ENCODE results near the gene CLDN24. TPM values are rescaled to one million over a fixed set of nuclear protein-coding genes. Genes with fewer than 3 reads are reported as not detected.
A peak's percentile ranks its signal among the peaks of the same experiment; 100 is the strongest.
"Not testable (repeated sequence)": the region's sequence is repeated elsewhere in the genome, so short reads cannot be mapped to it uniquely, and the experiment has no call there.

CLDN24 gene
- total RNA-seq, 1 donor from 2014 or later: not detected

DNA sequence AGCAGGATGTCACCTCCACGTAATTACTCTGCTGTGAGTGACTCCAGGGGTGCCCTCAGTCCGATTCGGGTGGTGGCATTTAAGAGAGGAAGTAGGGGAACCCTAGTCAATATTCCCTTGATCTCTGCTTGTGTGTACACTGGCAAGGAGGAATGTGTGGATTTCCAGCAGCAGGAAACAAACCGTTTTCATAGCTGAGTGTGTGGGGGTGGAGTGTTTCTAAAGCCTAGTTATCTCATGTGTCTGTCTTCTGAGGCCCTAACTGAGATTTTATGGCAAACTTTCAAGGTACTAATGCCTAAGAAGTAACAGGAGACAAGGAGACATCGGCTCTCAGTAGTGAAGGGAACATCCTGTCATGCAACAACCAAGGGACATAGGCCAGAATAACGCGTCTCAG, 6.6 kb upstream of the CLDN24 start:
- H3K4me2 ChIP-seq (ENCODE audit: low read length): peak overlapping the region; percentile 3
- peaks cover 6% of the 10 kb centered on the region for H3K4me1 ChIP-seq (ENCODE audit: insufficient read depth, low read length)
- H3K9me3 Mint-ChIP-seq (ENCODE audit: unreplicated experiment): peaks cover 12% of the 10 kb centered on the region
- no peaks in the 10 kb centered on the region for H3K27me3 ChIP-seq (ENCODE audit: insufficient read depth, low read length)
- FAIRE-seq (no peak), DNase-seq (ENCODE audit: low read depth) (peak; percentile 32)
- no peaks in the 10 kb centered on the region for H4K20me1 ChIP-seq (ENCODE audit: insufficient read depth, low read length)
- H3K27ac ChIP-seq (ENCODE audit: low read depth, low read length): no peak overlapping the region
- peaks cover 2% of the 10 kb centered on the region for H3K36me3 Mint-ChIP-seq (ENCODE audit: low read depth, unreplicated experiment)
- H3K9ac ChIP-seq (ENCODE audit: low read length): no peak overlapping the region
- no peak overlapping the region for H3K4me3 Mint-ChIP-seq (ENCODE audit: unreplicated experiment)
- H2AFZ ChIP-seq (ENCODE audit: low read depth, low read length): no peak overlapping the region
- H3K9me3 ChIP-seq (ENCODE audit: insufficient read depth, low read depth, low read length): peaks cover 8% of the 10 kb centered on the region
- no peaks in the 10 kb centered on the region for H3K79me2 ChIP-seq (ENCODE audit: insufficient read depth, low read length)
- TF ChIP-seq, protein P1, sequence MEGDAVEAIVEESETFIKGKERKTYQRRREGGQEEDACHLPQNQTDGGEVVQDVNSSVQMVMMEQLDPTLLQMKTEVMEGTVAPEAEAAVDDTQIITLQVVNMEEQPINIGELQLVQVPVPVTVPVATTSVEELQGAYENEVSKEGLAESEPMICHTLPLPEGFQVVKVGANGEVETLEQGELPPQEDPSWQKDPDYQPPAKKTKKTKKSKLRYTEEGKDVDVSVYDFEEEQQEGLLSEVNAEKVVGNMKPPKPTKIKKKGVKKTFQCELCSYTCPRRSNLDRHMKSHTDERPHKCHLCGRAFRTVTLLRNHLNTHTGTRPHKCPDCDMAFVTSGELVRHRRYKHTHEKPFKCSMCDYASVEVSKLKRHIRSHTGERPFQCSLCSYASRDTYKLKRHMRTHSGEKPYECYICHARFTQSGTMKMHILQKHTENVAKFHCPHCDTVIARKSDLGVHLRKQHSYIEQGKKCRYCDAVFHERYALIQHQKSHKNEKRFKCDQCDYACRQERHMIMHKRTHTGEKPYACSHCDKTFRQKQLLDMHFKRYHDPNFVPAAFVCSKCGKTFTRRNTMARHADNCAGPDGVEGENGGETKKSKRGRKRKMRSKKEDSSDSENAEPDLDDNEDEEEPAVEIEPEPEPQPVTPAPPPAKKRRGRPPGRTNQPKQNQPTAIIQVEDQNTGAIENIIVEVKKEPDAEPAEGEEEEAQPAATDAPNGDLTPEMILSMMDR (IDR thresholded peaks at IDR 0.05; ENCODE audit: insufficient read depth, low read depth, low read length): no peak
- no peak for TF ChIP-seq EZH2 (IDR thresholded peaks at IDR 0.05; ENCODE audit: insufficient read depth, low read length)
- H3K4me3 ChIP-seq (ENCODE audit: insufficient read depth, low read depth, low read length): no peak overlapping the region
- peaks cover 17% of the 10 kb centered on the region for H3K4me1 Mint-ChIP-seq (ENCODE audit: low read depth, unreplicated experiment)
- peak overlapping the region; percentile 77 for H3K27ac Mint-ChIP-seq (ENCODE audit: unreplicated experiment)
- H3K27me3 Mint-ChIP-seq (ENCODE audit: low read depth, unreplicated experiment): peaks cover 4% of the 10 kb centered on the region
- H3K36me3 ChIP-seq (ENCODE audit: insufficient read depth, low read length): no peaks in the 10 kb centered on the region

GRCh38 chr4:183327827-183328226, 5.6 kb upstream of the CLDN24 start:
- Mint-ChIP-seq H3K27ac (ENCODE audit: unreplicated experiment) (no peak overlapping the region), H3K27me3 (ENCODE audit: low read depth, unreplicated experiment) (peaks cover 4% of the 10 kb centered on the region), H3K9me3 (ENCODE audit: unreplicated experiment) (peaks cover 12% of the 10 kb centered on the region), H3K4me3 (ENCODE audit: unreplicated experiment) (no peak overlapping the region), H3K4me1 (ENCODE audit: low read depth, unreplicated experiment) (peaks cover 15% of the 10 kb centered on the region), H3K36me3 (ENCODE audit: low read depth, unreplicated experiment) (peaks cover 2% of the 10 kb centered on the region)
- no peak for TF ChIP-seq EZH2 (IDR thresholded peaks at IDR 0.05; ENCODE audit: insufficient read depth, low read length)
- TF ChIP-seq, protein P1 (IDR thresholded peaks at IDR 0.05; ENCODE audit: insufficient read depth, low read depth, low read length): no peak
- DNase-seq (ENCODE audit: low read depth): no peak
- Histone ChIP-seq H4K20me1 (ENCODE audit: insufficient read depth, low read length) (no peaks in the 10 kb centered on the region), H3K36me3 (ENCODE audit: insufficient read depth, low read length) (no peaks in the 10 kb centered on the region), H3K9ac (ENCODE audit: low read length) (no peak overlapping the region), H3K4me3 (ENCODE audit: insufficient read depth, low read depth, low read length) (no peak overlapping the region), H3K4me2 (ENCODE audit: low read length) (no peak overlapping the region), H2AFZ (ENCODE audit: low read depth, low read length) (no peak overlapping the region), H3K27me3 (ENCODE audit: insufficient read depth, low read length) (no peaks in the 10 kb centered on the region), H3K4me1 (ENCODE audit: insufficient read depth, low read length) (peaks cover 4% of the 10 kb centered on the region), H3K9me3 (ENCODE audit: insufficient read depth, low read depth, low read length) (peaks cover 8% of the 10 kb centered on the region), H3K27ac (ENCODE audit: low read depth, low read length) (no peak overlapping the region), H3K79me2 (ENCODE audit: insufficient read depth, low read length) (no peaks in the 10 kb centered on the region)
- FAIRE-seq: no peak

- H3K9ac ChIP-seq (ENCODE audit: low read length): no peak overlapping the region
- no peak overlapping the region for H2AFZ ChIP-seq (ENCODE audit: low read depth, low read length)
- TF ChIP-seq EZH2 (IDR thresholded peaks at IDR 0.05; ENCODE audit: insufficient read depth, low read length): no peak
- H3K9me3 Mint-ChIP-seq (ENCODE audit: unreplicated experiment): peaks cover 12% of the 10 kb centered on the region
- no peak overlapping the region for H3K27ac ChIP-seq (ENCODE audit: low read depth, low read length)
- DNase-seq (ENCODE audit: low read depth) (no peak), FAIRE-seq (no peak)
- H3K9me3 ChIP-seq (ENCODE audit: insufficient read depth, low read depth, low read length): peaks cover 8% of the 10 kb centered on the region
- no peak overlapping the region for H3K4me3 ChIP-seq (ENCODE audit: insufficient read depth, low read depth, low read length)
- H3K4me2 ChIP-seq (ENCODE audit: low read length): no peak overlapping the region
- H3K79me2 ChIP-seq (ENCODE audit: insufficient read depth, low read length): no peaks in the 10 kb centered on the region
- peaks cover 3% of the 10 kb centered on the region for H3K27me3 Mint-ChIP-seq (ENCODE audit: low read depth, unreplicated experiment)
- no peaks in the 10 kb centered on the region for H4K20me1 ChIP-seq (ENCODE audit: insufficient read depth, low read length)
- no peaks in the 10 kb centered on the region for H3K36me3 ChIP-seq (ENCODE audit: insufficient read depth, low read length)
- H3K36me3 Mint-ChIP-seq (ENCODE audit: low read depth, unreplicated experiment): peaks cover 2% of the 10 kb centered on the region
- H3K4me1 Mint-ChIP-seq (ENCODE audit: low read depth, unreplicated experiment): peaks cover 12% of the 10 kb centered on the region
- H3K4me3 Mint-ChIP-seq (ENCODE audit: unreplicated experiment): no peak overlapping the region
- no peak overlapping the region for H3K27ac Mint-ChIP-seq (ENCODE audit: unreplicated experiment)
- no peaks in the 10 kb centered on the region for H3K27me3 ChIP-seq (ENCODE audit: insufficient read depth, low read length)
- H3K4me1 ChIP-seq (ENCODE audit: insufficient read depth, low read length): peaks cover 4% of the 10 kb centered on the region
Observed at GRCh38 chr4:183326853-183327252, 4.6 kb upstream of the CLDN24 start.

- H3K27me3 Mint-ChIP-seq (ENCODE audit: low read depth, unreplicated experiment); DNase-seq (ENCODE audit: low read depth); H3K36me3 Mint-ChIP-seq (ENCODE audit: low read depth, unreplicated experiment); H4K20me1 ChIP-seq (ENCODE audit: insufficient read depth, low read length); H3K27ac ChIP-seq (ENCODE audit: low read depth, low read length); H3K79me2 ChIP-seq (ENCODE audit: insufficient read depth, low read length); H2AFZ ChIP-seq (ENCODE audit: low read depth, low read length); H3K9me3 ChIP-seq (ENCODE audit: insufficient read depth, low read depth, low read length); H3K27me3 ChIP-seq (ENCODE audit: insufficient read depth, low read length); H3K4me3 Mint-ChIP-seq (ENCODE audit: unreplicated experiment); FAIRE-seq; H3K4me2 ChIP-seq (ENCODE audit: low read length); H3K4me3 ChIP-seq (ENCODE audit: insufficient read depth, low read depth, low read length); H3K27ac Mint-ChIP-seq (ENCODE audit: unreplicated experiment); H3K9ac ChIP-seq (ENCODE audit: low read length); H3K36me3 ChIP-seq (ENCODE audit: insufficient read depth, low read length); H3K4me1 ChIP-seq (ENCODE audit: insufficient read depth, low read length): not testable (repeated sequence)
- Mint-ChIP-seq H3K9me3 (ENCODE audit: unreplicated experiment) (peaks cover 12% of the 10 kb centered on the region), H3K4me1 (ENCODE audit: low read depth, unreplicated experiment) (peaks cover 12% of the 10 kb centered on the region)
Observed at GRCh38 chr4:183326387-183326786, 4.2 kb upstream of the CLDN24 start.
